DMS153 treated with DMSO at 0.1 percent for 48 hours (cell line): ENCODE results near the gene KIF2A.

Experiments
- DNase-seq: peaks from one replicate; lab custom pipeline; 2025; ENCODE audit not compliant: unreplicated experiment; lab: John Stamatoyannopoulos, UW

The KIF2A gene

GRCh38 chr5:62305715-62306322 is at the start of gene KIF2A:
KIF2A (plus strand) TSS chr5:62306206; CDS start chr5:62306473, 267 bp downstream.
- peak; percentile 47 for DNase-seq

GRCh38 chr5:62257020-62257367 is 49.0 kb upstream of the KIF2A start:
- no peak for DNase-seq

DNA sequence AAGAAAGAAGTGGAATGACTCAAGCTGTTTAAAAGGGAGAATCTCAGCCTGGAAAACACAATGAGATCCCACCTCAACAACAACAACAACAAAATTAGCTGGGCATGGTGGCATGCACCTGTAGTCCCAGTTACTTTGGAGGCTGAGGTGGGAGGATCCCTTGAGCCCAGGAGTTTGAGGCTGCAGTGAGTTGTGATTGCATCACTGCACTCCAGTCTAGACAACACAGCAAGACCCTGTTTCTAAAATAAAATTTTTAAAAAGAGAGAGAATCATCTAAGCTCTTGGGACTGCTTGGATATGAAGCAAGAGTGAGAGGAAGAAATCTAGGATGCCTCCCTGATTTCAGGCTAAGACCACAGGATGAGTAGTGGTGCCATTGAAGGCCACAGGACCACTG is 47.4 kb upstream of the KIF2A start:
- DNase-seq, result no peak

GRCh38 chr5:62259699-62260250 is 46.2 kb upstream of the KIF2A start:
- DNase-seq, result no peak

- no peak for DNase-seq
These were observed 45.5 kb upstream of the KIF2A start for GRCh38 chr5:62260513-62260912.

- DNase-seq, result no peak
These were observed 42.6 kb upstream of the KIF2A start for GRCh38 chr5:62263401-62263800.

DNA sequence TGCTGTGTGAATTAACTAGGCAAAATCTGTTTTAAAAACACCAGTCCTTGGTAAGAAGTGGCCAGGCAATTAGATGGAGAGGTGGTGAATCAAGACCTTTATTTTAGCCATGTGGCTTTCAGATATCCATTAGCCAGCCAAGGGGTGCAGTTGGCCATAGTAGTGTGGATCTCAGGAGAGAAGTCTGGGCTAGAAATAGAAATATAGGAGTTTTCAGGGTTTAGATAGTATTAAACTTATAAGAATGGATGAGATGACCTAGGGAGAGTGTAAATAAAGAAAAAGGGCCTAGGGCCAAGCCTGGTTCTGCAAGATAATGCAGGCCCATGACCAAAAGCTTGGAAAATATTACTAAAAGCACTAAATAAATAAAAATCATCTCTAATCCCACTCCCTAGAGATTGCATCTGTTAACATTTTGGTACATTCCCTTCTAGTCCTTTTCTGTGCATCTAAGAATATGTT is 40.3 kb upstream of the KIF2A start:
- DNase-seq, result no peak

DNA sequence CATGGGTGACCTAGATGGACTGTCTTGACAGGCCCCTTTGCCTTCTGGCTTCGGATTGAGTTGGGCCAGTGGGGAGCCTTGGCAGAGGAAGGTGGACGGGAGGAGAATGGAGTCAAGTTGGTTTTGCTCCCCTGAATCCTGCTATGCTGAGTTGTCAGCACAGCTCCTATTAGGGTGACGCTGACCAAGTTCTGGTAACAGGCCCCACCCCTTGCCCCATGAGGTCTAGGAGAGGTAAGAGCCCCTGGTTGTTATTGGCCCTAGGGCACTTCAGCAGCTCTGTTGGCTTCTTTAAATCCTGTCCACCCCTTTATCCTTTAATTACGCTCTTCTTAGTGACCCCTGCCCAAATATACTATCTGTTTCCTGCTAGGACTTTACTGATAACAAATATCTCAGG is 39.4 kb upstream of the KIF2A start:
- no peak for DNase-seq

GRCh38 chr5:62268234-62268633 is 37.8 kb upstream of the KIF2A start:
- no peak for DNase-seq

GRCh38 chr5:62268792-62269191 is 37.2 kb upstream of the KIF2A start:
- no peak for DNase-seq

DNA sequence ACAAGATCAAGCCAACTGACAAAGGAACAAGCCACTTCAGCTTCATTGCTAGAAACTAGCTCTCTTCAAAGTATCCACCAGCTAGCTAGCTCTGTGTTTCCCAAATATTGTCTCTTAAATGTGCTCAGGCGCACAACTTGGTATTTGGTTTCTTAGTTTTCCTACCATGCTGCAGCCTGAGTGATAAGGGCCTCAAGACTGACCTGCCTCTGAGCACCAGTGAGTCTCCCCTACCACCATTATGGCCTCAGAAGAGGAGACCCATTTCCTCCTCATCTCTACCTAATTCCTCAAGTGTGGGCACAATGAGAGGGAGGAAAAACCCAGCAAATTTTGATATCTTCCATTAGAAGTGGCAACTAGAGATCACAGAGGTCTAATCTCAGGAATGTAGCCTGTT is 34.6 kb upstream of the KIF2A start:
- no peak for DNase-seq

GRCh38 chr5:62271870-62272269 is 34.1 kb upstream of the KIF2A start:
- DNase-seq, result no peak

GRCh38 chr5:62273687-62274086 is 32.3 kb upstream of the KIF2A start:
- no peak for DNase-seq

DNA sequence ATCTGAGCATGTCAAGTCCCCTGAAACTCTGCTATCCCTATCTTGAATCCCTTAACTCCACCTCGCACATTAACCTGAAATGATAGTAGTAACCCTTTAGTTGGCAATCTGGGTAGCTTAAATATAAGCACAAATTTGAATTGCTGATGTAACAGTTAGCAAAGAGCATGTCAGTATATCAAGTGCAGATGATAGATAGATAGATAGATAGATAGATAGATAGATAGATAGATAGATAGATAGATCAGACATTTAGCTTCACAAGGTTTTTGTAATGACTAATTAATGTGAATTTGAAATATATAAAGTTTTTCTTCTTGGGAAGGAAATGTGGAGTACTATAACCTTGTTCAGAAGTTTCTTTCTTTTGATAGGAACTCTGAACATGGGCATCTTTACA is 30.4 kb upstream of the KIF2A start:
- DNase-seq, result no peak

DNA sequence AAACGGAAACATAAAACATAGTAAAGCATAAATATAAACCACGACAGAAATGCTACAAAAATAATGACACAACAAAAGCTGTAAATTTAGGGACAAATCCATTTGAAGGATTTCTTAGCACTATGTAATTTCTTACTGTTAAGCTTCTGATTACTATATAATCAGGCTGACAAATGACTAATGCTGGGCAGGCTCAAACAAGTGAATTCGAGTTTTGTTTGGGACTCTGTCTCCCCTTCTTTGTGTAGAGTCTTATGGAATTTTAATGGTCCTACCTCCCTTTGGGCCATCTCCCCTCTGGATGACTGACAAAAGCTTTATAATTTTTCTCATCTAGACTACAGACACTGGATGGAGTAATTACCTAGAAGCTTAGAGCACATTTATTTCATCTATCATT is 24.6 kb upstream of the KIF2A start:
- DNase-seq, result no peak

DNA sequence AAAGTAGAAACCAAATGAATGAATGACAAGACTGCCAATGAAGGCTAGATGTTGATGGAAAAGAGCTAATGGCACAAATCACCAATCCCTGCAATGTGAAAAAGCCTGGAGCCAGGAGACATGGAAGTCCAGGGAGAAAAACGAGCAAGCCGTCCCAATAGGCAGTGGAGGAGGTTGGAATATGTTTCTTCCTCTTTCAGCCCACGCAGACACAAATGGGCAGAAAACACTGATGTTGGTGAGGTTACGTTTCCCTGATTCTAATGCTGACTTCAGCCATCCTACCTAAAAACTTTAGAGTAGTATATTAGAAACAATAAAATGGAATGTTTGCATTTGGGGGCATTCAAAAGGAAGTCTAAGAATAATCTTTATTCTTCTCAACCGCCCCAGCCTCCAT is 23.9 kb upstream of the KIF2A start:
- DNase-seq, result no peak

DNA sequence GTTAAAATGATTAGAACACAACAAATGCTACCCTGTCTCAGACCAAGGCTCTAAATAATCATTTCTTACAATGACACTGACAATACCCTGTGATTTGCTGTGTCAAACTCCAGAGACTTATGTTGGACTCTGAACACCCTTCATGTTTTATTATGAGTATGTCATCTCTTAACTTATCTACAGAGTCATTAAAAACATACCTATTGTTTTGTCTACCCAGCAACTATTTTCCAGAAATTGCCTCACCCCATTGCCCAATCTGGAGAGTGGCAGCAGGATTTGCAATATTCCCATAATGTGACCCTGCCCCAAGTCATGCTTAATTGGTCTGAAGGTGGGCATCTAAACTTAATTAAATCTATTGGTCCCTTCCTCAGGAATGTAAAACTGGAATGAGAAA is 23.0 kb upstream of the KIF2A start:
- no peak for DNase-seq

GRCh38 chr5:62283861-62284260 is 22.1 kb upstream of the KIF2A start:
- no peak for DNase-seq

DNA sequence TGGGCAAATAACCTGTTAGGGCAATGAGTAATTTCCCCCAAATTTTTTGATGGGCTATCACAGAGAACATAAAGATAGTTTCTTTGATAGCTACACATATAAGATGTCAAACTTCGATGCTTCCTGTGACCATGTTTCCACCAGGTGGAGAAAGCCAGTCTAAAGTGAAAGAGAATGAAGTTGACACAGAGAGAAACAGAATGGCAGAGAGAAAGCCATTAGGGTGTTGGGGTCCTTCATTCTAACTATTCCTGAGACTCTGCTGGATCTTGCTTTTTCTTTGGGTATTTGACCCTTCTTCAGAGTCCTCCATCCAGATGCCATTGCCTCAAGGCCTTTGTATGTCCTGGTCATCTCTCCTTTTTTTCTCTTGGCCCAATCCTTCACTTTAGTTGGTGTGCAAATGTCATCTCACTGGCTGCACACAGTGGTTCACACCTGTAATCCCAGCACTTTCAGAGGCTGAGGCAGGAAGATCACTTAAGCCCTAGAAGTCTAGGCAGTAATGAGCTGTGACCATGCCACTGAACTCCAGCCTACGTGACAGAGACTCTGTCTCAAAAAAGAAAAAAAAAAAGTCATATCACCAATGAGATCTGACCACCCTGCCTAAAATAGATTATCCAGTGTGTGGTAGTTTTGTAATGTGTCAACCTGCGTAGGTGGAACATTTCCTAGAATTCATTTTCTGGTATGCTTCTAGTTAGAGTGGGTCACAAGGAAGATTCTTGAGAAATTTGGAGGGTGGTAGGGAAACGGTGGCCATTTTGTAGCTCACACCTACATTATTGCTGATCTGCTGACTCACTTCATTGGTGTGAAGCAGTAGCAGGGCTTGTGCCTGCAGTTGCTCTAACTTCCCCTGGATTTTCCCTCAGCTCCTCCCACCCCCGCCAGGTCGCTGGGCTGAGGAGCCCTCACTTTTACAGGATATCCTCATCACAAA is 20.8 kb upstream of the KIF2A start:
- no peak for DNase-seq

DNA sequence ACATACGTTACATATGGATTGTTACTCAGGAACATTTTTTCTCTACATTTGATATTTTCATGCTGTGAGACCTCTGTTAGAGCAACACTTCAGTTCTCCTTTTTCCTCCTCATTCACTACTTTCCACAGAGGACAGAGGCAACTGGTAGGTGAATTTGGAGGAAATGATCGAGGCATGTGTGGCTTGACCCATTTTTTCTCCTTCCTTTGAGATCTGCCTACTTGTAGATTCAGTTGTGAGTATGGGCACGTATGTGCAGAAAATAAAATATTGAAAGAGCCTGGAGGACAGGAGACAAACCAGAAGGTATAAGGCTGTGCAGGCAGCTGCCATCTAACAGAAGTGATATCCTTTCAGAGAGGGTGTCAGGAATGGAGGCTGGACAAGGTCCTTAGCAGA is 19.2 kb upstream of the KIF2A start:
- DNase-seq, result no peak

DNA sequence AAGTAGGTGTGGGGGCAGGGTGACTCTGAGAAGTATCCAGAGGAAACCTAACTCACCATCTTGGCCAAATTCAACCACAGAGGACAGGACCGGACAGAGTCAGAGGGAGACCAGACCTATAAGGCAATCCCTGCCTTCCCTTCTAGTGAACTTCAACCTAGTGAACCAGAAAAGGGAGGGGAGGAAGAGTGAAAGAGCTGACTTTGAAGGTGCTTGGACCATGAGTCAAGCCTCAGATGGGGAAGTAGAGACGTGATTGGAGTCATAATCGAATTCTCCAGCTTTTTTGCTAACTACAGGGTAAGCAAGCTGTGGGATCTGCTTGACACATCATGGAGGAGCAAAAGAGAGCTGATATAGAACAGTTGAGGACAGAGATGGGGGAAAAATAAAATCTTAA is 18.8 kb upstream of the KIF2A start:
- DNase-seq, result no peak

GRCh38 chr5:62288118-62288517 is 17.9 kb upstream of the KIF2A start:
- no peak for DNase-seq
